ENCODE data around the gene SETMAR.

The SETMAR gene

GRCh38 chr3:4360817-4361216 lies 57.6 kb downstream of the SETMAR start:
- TF ChIP-seq, protein P1, sequence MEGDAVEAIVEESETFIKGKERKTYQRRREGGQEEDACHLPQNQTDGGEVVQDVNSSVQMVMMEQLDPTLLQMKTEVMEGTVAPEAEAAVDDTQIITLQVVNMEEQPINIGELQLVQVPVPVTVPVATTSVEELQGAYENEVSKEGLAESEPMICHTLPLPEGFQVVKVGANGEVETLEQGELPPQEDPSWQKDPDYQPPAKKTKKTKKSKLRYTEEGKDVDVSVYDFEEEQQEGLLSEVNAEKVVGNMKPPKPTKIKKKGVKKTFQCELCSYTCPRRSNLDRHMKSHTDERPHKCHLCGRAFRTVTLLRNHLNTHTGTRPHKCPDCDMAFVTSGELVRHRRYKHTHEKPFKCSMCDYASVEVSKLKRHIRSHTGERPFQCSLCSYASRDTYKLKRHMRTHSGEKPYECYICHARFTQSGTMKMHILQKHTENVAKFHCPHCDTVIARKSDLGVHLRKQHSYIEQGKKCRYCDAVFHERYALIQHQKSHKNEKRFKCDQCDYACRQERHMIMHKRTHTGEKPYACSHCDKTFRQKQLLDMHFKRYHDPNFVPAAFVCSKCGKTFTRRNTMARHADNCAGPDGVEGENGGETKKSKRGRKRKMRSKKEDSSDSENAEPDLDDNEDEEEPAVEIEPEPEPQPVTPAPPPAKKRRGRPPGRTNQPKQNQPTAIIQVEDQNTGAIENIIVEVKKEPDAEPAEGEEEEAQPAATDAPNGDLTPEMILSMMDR (IDR thresholded peaks at IDR 0.05; ENCODE audit: insufficient read depth, low read length, missing control alignments) = no peak
- H3K4me3 ChIP-seq (ENCODE audit: low read depth, low read length) = no peak overlapping the region
- no peak for DNase-seq (ENCODE audit: low read depth, low spot score)
- ChIA-PET POLR2A (interaction anchor here (1.4 kb wide), 1 partner anchor 132 kb away, joined by 3 read pairs; the partner anchor contains the start of gene ITPR1), CTCF (interaction anchor here (2.9 to 3.2 kb wide), 2 partner anchors 10 to 272 kb away, joined by 14 to 19 read pairs; no protein-coding TSS in a partner anchor)

- CTCF ChIA-PET = interaction anchor here (1.8 to 3.2 kb wide), 3 partner anchors 10 to 270 kb away, joined by 5 to 19 read pairs (median 14); no protein-coding TSS in a partner anchor
- POLR2A ChIA-PET = no interaction called here
- no peak for DNase-seq (ENCODE audit: low read depth, low spot score)
Observed at GRCh38 chr3:4362523-4362922, 59.4 kb downstream of the SETMAR start.

More at GRCh38 chr3:4362523-4362922, 59.4 kb downstream of the SETMAR start:
- no peak overlapping the region for H3K4me3 ChIP-seq (ENCODE audit: low read depth, low read length)
- TF ChIP-seq, protein P1 (IDR thresholded peaks at IDR 0.05; ENCODE audit: insufficient read depth, low read length, missing control alignments) = no peak

Measured in AG04449 (cell line).